ENCODE data around the gene GMPPA. TPM values are rescaled to one million over a fixed set of nuclear protein-coding genes. Genes with fewer than 3 reads are reported as not detected.
A peak's percentile ranks its signal among the peaks of the same experiment; 100 is the strongest.

GMPPA gene
- total RNA-seq, 1 experiment from 2014 or later, result 47.0 TPM

DNA sequence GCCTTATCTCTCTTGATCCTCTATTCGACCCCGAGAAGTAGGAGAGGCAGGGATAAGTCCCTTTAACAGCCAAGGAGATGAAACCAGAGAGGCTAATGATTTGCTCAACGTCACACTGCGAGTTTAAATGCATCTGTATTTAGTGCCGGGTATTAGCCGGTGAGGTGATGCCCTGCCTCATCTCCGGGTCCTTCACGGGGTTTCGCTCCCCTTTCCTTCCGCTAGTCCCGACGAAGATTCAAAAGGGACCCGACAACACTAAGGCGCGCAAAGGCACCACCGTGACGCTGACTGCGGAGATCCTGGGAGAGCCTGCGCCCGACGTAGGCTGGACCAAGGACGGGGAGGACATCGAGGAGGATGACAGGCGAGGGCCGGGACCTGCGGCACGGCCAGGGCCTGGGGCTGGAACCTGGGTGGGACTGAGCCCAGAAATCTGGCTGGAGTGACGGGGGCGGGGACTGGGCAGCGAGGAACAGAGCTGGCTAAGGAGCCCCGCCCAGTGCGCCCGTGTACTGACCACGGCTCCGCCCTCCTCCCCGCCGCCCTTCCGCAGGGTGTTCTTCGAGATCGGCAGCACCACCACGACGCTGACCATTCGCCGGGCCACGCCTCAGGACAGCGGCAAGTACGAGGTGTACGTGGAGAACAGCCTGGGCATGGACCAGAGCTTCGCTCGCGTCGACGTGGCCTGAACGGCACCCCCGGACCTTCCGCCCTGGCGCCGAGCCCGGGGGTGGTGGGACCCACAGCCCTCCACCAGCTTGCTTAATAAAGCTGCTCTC, 1.0 kb upstream of the GMPPA start:
- Histone ChIP-seq H3K9me3 (replicated peaks) (no peaks in the 10 kb centered on the region), H3K27me3 (replicated peaks) (no peaks in the 10 kb centered on the region), H3K36me3 (peaks cover 3% of the 10 kb centered on the region; the same call in 1 of the 2 replicates), H3K4me3 (peak overlapping the region; percentile 50), H3K27ac (peak overlapping the region; percentile 36), H3K4me1 (replicated peaks) (peaks cover 27% of the 10 kb centered on the region)
- DNase-seq (ENCODE audit: low read depth in 1 of 2, low spot score in 2 of 2), result peak; percentile 81 to 91

DNA sequence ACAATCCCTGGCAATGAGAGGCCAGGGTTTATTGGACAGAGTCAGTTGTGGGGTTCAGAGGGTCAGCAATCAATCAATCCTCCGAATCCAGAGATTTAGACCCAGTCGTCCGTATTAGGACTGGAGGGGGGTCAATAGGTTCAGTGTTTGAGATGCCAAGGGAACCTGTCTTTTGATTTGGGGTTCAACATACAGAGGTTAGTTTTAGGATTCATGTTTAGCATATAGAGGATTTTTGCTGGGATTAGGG, 292 bp downstream of the GMPPA start:
- DNase-seq (ENCODE audit: low read depth in 1 of 2, low spot score in 2 of 2), result no peak
- no peaks in the 10 kb centered on the region for H3K27me3 ChIP-seq (replicated peaks)
- peaks cover 5% of the 10 kb centered on the region; the same call in 1 of the 2 replicates for H3K36me3 ChIP-seq
- H3K4me3 ChIP-seq, result peak overlapping the region; percentile 50
- peak overlapping the region; percentile 42 for H3K27ac ChIP-seq
- H3K9me3 ChIP-seq (replicated peaks), result no peaks in the 10 kb centered on the region
- H3K4me1 ChIP-seq (replicated peaks), result peaks cover 27% of the 10 kb centered on the region

DNA sequence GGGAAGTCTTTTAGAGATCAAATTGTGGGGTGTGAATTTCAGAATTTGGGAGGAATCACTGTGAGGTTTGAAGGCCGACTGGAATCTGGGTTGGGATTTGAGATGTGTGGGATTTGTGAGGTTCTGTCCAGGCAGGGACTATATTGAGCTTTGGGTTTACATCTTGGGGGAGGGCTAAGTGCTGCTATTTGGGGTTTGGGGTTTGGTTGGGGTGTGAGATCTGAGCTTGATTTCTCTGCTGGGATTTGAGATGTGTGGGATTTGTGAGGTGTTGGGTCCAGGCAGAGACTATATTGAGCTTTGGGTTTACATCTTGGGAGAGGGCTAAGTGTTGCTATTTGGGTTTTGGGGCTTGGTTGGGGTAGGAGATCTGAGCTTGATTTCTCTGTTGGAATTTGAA, 864 bp downstream of the GMPPA start:
- no peaks in the 10 kb centered on the region for H3K9me3 ChIP-seq (replicated peaks)
- H3K4me3 ChIP-seq, result peak overlapping the region; percentile 50
- no peak for DNase-seq (ENCODE audit: low read depth in 1 of 2, low spot score in 2 of 2)
- H3K4me1 ChIP-seq (replicated peaks), result peaks cover 27% of the 10 kb centered on the region
- peak overlapping the region; percentile 42; the same call in 1 of the 2 replicates for H3K27ac ChIP-seq
- H3K36me3 ChIP-seq, result peaks cover 8% of the 10 kb centered on the region
- H3K27me3 ChIP-seq (replicated peaks), result no peaks in the 10 kb centered on the region

DNA sequence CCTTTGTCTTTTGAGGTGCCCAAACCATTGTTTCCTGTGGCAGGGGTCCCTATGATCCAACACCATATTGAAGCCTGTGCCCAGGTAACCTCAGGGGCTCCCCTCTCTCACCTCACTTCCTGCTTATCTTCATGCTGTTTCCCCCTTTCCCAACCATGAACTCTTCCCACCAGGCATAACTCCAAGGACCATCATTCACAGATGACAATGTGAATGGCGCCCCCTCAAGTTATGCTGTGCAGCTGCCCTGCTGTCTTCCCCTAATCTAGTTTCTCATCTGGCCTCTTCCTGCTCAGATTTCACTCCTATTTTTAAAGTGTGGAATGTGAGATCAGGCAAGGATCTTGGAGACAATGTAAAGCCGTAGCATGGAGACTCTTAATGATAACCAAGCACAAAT, 1.4 kb downstream of the GMPPA start:
- Histone ChIP-seq H3K27me3 (replicated peaks) (no peaks in the 10 kb centered on the region), H3K27ac (no peak overlapping the region), H3K36me3 (peaks cover 10% of the 10 kb centered on the region), H3K4me1 (replicated peaks) (peaks cover 27% of the 10 kb centered on the region), H3K9me3 (replicated peaks) (no peaks in the 10 kb centered on the region), H3K4me3 (no peak overlapping the region)
- DNase-seq (ENCODE audit: low read depth in 1 of 2, low spot score in 2 of 2), result no peak

DNA sequence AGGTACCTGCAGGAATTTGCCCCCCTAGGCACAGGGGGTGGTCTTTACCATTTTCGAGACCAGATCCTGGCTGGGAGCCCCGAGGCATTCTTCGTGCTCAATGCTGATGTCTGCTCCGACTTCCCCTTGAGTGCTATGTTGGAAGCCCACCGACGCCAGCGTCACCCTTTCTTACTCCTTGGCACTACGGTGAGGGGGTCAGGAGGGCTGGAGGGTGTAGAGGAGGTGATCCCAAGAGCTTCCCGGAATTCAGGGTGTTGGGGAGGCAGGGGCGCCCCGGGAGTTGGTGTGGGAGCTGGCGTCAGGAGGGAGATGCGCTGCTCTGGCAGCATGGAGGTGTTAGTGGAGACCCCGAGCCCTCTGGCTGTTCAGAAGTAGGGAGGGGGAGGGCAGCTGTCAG, 3.2 kb downstream of the GMPPA start:
- Histone ChIP-seq H3K27ac (no peak overlapping the region), H3K9me3 (replicated peaks) (no peaks in the 10 kb centered on the region), H3K4me3 (no peak overlapping the region), H3K4me1 (replicated peaks) (peaks cover 22% of the 10 kb centered on the region), H3K36me3 (peaks cover 10% of the 10 kb centered on the region), H3K27me3 (replicated peaks) (no peaks in the 10 kb centered on the region)
- no peak for DNase-seq (ENCODE audit: low read depth in 1 of 2, low spot score in 2 of 2)

DNA sequence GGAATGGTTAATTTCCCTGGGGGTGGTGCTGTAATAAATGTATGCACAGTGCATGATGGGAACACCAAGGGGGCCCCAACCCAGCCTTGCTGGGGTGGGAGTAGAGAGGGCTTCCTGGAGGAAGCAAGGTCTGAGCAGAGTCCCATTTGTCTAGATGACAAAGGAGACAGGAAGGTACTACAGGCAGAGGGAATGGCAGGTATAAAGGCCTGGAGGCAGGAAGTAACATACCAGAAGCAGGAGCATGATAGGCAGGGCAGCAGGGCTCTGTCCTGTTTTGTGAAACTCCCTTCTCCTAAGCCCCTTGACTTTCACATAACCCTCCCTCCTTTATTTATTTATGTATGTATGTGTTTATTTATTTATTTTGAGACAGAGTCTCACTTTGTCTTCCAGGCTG, 3.9 kb downstream of the GMPPA start:
- peaks cover 17% of the 10 kb centered on the region for H3K4me1 ChIP-seq (replicated peaks)
- no peak overlapping the region for H3K4me3 ChIP-seq
- no peak for DNase-seq (ENCODE audit: low read depth in 1 of 2, low spot score in 2 of 2)
- no peaks in the 10 kb centered on the region for H3K27me3 ChIP-seq (replicated peaks)
- peaks cover 10% of the 10 kb centered on the region for H3K36me3 ChIP-seq
- no peak overlapping the region for H3K27ac ChIP-seq
- H3K9me3 ChIP-seq (replicated peaks), result no peaks in the 10 kb centered on the region

DNA sequence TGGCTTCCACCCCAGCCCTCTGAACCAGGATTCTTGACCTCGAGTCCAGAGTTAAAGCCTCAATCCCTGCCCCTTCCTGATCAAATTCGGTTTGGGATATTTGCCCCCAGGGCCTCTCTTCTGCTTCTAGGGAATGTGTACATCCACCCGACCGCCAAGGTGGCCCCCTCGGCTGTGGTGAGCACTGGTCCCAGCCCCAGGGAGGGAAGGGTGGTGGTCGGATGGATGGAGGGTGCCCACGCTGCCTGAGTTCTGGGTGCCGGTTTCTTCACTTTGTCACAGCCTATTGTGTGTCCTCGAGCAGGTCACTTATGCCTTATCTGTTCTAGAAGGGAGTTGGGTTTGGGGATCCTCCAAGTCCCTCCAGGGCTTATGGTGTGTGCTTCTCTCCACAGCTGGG, 6.9 kb downstream of the GMPPA start:
- Histone ChIP-seq H3K9me3 (replicated peaks) (no peaks in the 10 kb centered on the region), H3K27ac (no peak overlapping the region), H3K4me3 (no peak overlapping the region), H3K36me3 (peaks cover 10% of the 10 kb centered on the region), H3K27me3 (replicated peaks) (peaks cover 11% of the 10 kb centered on the region), H3K4me1 (replicated peaks) (peaks cover 10% of the 10 kb centered on the region)
- DNase-seq (ENCODE audit: low read depth in 1 of 2, low spot score in 2 of 2), result no peak

DNA sequence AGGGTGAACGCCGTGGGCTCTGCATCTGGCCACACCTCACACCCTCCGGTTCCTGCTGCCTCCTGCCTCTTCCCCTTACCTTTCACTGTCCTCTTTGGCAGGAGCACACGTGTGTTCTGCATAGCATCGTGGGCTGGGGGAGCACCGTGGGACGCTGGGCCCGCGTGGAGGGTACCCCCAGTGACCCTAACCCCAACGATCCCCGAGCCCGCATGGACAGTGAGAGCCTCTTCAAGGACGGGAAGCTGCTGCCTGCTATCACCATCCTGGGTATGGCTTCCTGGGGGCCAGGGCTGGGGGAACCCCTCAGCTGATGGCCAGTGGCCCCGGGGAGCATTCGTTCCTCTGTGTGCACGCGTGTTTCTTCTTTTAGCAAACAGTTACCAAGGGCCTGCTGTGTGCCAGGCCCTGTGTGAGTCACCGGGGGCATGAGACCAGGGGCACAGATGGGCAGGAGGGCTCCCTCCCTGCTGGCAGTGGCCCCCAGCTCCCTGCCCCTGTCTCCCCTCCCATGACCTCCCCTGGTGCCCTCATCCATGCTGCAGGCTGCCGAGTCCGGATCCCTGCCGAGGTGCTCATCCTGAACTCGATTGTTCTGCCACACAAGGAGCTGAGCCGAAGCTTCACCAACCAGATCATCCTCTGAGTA, 7.6 kb downstream of the GMPPA start:
- Histone ChIP-seq H3K4me3 (no peak overlapping the region), H3K36me3 (peaks cover 10% of the 10 kb centered on the region), H3K9me3 (replicated peaks) (no peaks in the 10 kb centered on the region), H3K27me3 (replicated peaks) (peaks cover 18% of the 10 kb centered on the region), H3K27ac (no peak overlapping the region), H3K4me1 (replicated peaks) (peaks cover 10% of the 10 kb centered on the region)
- DNase-seq (ENCODE audit: low read depth in 1 of 2, low spot score in 2 of 2), result no peak

DNA sequence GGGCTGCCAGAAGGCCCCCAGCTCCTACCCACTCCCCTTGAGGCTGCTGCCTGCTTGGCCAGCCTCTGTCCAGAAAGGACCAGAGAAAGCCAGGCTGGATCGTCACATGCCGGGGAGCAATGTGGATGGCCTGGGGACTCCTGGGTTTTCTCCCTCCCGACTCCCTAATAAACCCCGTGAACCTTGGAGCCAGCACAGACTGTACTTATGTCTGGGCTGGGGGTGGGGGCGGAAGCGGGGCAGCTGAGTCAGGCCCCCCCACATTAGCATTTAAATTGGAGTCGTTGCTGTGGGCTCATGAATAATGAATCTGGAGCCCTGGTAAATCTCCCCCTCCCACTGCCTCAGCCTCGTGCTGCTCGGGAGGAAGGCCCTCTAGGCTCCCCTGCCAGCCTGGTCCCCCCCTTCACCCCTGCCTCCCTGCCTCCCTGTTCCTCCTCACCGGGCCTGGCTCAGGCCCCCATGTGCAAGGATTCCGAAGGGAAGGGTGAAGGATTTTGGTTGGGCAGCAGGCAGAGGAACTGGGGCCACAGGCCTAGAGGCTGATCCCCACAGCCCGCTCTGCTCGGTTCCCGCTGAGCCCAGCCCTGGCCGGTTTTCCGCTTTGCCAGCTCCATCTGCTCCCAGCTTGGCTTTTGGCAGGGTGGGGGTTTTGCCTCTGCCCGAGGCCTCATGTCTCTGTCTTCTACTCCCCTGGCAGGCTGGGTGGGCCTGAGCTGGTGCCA, 8.3 kb downstream of the GMPPA start:
- Histone ChIP-seq H3K36me3 (peaks cover 10% of the 10 kb centered on the region), H3K9me3 (replicated peaks) (no peaks in the 10 kb centered on the region), H3K4me3 (no peak overlapping the region), H3K4me1 (replicated peaks) (peaks cover 10% of the 10 kb centered on the region), H3K27me3 (replicated peaks) (peaks cover 22% of the 10 kb centered on the region), H3K27ac (no peak overlapping the region)
- no peak for DNase-seq (ENCODE audit: low read depth in 1 of 2, low spot score in 2 of 2)

DNA sequence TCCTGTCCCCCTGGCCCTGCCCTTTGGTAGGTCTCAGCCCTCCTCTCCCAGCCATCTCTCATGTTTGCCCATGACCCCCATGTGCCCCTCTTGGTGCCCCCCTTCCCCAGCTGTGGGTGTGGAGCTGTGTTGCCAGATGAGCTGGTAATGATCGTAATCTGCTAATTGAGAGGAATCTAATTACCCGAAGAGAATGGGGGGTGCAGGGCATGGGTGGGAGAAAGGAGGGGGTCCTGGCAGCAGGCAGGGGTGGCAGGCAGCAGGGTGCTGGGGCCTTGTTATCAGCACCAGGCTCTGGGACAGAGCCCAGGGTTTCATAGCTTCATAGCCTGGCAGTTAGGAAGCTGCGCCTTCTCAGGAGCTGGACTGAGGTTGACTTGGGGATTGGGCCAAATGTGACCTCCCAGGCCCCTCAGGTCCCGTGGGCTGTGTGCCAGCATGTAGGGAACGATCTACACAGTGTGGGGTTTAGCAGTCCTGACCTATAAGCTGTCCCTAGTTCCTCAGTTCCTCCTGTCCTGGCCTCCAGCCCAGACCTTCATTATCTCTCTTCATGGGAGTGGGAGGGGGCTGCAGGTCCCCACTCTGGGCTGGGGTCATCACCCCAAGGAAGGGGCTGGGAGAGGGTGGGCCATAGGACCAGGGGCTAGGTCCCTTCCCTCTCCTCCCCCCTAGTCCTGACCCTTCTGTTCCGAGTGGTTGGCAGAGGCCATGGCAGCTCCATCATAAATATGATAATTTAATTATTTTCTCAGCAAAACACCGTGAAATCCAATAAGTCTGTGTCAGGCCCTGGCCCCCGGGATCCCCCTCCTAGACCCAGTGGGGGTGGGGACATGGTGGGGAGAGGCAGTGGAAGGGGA, 9.1 kb downstream of the GMPPA start:
- H3K4me1 ChIP-seq (replicated peaks), result peaks cover 10% of the 10 kb centered on the region
- no peaks in the 10 kb centered on the region for H3K9me3 ChIP-seq (replicated peaks)
- H3K4me3 ChIP-seq, result no peak overlapping the region
- H3K27me3 ChIP-seq (replicated peaks), result peaks cover 31% of the 10 kb centered on the region
- H3K36me3 ChIP-seq, result peaks cover 7% of the 10 kb centered on the region
- no peak overlapping the region for H3K27ac ChIP-seq
- DNase-seq (ENCODE audit: low read depth in 1 of 2, low spot score in 2 of 2), result no peak

DNA sequence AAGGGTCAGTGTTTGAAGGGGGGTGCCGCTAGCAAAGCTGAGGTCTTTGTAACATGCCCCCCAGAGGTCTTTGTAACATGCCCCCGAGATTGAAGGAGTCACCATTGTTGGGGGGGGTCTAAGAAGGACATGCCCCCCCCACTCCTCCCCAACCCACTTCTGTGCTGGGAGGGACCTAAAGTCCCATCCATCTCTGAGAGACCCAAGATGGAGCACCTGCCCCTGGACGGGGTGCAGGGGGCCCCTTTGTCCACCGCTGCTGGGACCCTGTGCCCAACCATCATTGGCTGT, 9.7 kb downstream of the GMPPA start:
- no peak for DNase-seq (ENCODE audit: low read depth in 1 of 2, low spot score in 2 of 2)
- no peak overlapping the region for H3K4me3 ChIP-seq
- peaks cover 7% of the 10 kb centered on the region for H3K36me3 ChIP-seq
- H3K27ac ChIP-seq, result no peak overlapping the region
- peaks cover 10% of the 10 kb centered on the region for H3K4me1 ChIP-seq (replicated peaks)
- no peaks in the 10 kb centered on the region for H3K9me3 ChIP-seq (replicated peaks)
- peaks cover 36% of the 10 kb centered on the region for H3K27me3 ChIP-seq (replicated peaks)

DNA sequence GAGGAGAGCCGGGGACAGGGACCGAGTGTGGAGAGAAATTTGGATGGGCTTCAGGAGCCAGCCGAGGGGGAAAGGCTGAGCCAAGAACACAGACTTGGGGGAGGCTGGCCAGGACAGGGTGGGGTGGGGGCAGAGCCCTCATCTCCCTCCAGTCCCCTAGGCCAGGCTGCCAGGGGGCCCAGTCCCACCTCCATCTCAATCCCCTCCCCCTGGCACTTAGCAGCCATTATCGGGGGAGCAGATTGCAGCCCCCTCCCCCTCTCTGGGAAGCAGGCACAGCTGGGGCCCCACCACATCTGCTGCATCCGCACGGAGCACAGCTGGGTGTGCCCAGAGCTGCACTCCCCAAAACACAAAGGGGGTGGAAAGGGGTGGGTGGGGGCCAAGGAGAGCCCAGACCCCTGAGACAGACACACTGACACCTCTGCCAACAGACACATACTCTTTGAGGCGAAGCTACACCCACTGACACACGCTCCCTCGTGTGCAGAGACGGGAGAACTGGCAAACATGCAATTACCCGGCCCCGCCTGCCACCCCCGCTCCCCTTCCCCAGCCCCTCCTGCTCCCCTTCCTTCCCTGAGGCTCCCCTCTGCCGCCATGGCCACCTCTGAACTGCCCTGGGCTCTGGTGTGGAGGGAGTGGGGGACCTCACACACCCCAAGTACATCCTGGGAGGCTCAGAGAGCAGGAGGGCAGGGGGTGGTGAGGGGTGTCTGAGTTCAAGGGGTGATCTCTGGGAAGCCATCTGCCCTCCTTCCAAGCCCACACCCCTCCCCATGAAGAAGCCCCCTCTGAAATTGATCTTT, 10.5 kb downstream of the GMPPA start:
- Histone ChIP-seq H3K27me3 (replicated peaks) (peaks cover 44% of the 10 kb centered on the region), H3K9me3 (replicated peaks) (no peaks in the 10 kb centered on the region), H3K36me3 (peaks cover 5% of the 10 kb centered on the region), H3K27ac (no peak overlapping the region), H3K4me1 (replicated peaks) (peaks cover 10% of the 10 kb centered on the region), H3K4me3 (no peak overlapping the region)
- DNase-seq (ENCODE audit: low read depth in 1 of 2, low spot score in 2 of 2), result no peak
